HG03139 (cell line): ENCODE results near the gene PAGR1.
"Not testable (repeated sequence)": the region's sequence is repeated elsewhere in the genome, so short reads cannot be mapped to it uniquely, and the experiment has no call there.

Experiments
- ATAC-seq: cut with Tn5 transposase; IDR thresholded peaks from one replicate; pipeline ENCODE4 v1.9.1; 2021; ENCODE audit not compliant: unreplicated experiment

Gene PAGR1

DNA sequence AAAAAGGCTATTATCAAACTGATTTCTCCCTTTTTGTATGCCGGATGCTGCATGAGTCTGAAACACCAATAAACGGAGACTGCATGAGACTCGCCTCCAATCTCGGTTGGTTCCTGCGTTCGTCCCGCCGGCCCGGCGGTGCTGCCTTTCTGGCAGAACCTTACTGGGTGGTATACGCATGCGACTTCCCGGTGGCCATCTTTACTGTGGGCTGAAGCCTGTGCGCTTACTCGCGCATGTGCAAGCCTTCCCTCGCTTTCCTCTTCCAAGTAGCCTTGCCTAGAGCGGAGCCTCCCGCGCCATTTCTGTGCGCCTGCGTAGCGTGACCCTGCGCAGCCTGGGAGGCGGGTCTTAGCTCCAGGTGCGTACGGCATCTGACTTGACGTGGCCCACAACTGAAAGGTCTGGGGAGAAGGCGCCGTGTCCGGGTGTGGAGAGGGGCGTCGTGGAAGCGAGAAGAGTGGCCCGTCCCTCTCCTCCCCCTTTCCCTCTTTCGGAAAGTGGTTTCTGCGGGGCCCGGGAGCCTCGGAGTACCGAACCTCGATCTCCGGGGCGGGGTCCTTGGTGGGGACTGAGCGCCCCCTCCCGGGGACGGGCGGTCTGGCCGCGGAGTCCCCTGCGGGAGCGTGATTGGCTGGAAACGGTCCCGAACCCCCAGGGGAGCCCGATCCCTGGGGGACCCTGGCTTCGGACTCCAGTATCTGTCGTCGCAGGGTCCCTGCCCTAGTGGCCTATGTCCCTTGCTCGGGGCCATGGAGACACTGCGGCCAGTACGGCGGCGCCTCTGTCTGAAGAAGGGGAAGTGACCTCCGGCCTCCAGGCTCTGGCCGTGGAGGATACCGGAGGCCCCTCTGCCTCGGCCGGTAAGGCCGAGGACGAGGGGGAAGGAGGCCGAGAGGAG lies at the start of gene PAGR1:
PAGR1 (plus strand) TSS at position 360 of the 901 bp plus-strand sequence; CDS start at position 734, 374 bp downstream.
- ATAC-seq: peak; percentile 50

DNA sequence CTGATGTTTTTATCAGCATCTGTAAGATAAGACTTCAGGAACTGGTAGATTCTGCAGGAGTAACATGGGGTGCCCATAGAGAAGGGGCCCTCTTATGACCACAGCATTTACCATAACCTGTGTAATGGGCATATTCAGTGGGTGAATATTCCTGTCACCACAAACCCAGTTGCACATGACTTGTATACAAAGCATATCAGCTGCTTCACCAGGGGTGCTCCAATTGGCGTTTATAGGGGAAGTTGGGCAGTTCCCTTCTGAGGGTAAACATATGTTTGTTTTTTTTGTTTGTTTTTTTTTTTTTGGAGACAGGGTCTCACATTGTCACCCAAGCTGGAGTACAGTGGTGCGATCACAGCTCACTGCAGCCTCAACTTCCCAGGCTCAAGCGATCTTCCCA lies 49.4 kb upstream of the PAGR1 start:
- no peak for ATAC-seq

DNA sequence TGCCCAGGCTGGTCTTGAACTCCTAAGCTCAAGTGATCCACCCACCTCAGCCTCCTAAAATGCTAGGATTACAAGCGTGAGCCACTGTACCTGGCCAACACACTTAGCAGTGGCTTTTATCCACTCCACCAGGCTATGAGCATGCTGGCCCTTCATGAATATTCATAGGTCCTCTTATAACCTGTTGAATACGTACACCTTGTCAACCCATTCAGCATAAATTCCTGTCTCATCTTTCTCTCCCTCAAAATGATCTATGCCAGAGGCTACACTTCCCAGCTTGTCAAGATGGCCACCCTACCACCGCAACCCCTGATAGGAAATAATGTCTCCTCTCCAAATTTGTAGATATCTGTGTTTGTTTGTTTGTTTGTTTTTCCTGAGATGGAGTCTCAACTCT lies 48.9 kb upstream of the PAGR1 start:
- no peak for ATAC-seq

DNA sequence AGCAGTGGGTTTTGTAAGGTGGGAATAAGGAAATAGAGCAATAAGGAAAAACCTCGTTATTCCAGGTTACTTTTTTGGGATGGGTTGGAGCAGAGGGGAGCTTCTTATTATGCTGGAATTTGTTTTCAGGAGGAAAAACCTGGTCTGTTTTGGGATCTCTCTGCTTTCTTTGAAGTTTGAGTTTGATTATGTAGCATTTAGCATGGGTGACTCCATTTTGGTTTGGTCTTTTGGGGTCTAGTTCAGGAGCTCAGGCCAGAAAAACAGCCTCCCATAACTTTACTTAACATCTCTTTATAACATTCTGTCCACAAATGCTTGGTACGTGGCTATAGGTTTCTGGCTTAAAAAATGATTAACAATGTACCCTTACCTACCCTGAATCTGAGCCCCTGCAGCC lies 46.4 kb upstream of the PAGR1 start:
- no peak for ATAC-seq

DNA sequence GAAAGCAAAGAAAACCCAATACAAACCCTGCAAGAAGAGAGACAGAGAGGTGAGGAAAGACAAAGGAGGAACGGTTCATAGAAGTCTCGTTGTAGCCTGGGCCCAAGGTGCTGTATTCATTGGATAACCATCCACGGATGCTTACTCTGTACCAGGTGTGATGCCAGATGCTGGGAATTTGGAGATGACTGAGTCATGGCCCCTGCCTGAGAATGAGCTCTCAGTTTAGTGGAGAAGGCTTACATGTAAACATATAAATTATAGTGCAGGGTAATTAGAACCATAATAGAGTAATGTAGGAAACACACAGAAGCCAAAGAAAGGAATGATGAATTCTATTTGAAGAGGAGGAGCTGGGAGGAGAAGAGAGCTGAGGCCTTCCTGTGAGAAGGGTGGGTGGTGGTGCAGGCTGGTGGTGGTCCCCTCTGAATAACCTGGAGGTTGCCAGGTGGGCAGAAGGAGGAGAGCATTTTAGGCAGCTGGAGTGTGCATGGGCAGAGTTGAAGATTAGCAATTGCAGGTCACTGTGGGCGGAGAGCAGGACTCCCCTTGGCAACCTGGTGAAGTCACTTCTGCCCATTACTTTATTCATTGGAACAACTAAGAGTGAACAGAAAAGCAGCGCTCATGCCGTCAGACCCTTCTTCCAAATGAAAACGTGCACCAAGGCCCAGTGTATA lies 45.6 kb upstream of the PAGR1 start:
- ATAC-seq: no peak

DNA sequence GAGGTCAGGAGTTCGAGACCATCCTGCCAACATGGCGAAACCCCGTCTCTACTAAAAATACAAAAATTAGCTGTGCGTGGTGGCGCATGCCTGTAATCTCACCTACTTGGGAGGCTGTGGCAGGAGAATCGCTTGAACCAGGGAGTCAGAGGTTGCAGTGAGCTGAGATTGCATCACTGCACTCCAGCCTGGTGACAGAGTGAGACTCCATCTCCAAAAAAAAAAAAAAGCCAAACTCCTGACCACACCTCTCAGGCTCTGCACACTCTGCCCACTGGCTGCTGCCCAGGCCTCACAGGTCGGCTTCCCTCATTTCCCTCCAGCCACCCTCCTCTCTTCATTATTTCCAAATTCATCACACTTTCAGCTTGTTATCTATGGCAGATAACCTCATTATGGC lies 43.6 kb upstream of the PAGR1 start:
- ATAC-seq: not testable (repeated sequence)

DNA sequence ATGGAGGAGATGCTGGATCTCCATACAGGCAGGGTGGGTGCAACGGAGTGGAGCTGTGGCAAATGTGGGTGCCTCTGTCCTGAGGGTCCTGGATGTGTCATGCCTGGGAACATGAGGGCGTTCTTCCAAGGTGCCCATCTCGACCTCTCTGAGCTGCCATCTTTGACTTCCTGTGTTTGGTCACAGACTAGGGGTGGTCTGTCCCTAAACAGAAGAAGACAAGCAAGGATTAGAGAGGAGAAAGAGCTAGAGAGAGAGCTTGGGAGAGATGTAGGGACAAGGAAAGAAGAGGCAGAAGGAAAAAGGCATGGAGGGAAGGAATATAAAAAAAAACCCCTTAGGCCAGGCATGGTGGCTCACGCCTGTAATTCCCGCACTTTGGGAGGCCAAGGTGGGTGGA lies 41.2 kb upstream of the PAGR1 start:
- no peak for ATAC-seq

DNA sequence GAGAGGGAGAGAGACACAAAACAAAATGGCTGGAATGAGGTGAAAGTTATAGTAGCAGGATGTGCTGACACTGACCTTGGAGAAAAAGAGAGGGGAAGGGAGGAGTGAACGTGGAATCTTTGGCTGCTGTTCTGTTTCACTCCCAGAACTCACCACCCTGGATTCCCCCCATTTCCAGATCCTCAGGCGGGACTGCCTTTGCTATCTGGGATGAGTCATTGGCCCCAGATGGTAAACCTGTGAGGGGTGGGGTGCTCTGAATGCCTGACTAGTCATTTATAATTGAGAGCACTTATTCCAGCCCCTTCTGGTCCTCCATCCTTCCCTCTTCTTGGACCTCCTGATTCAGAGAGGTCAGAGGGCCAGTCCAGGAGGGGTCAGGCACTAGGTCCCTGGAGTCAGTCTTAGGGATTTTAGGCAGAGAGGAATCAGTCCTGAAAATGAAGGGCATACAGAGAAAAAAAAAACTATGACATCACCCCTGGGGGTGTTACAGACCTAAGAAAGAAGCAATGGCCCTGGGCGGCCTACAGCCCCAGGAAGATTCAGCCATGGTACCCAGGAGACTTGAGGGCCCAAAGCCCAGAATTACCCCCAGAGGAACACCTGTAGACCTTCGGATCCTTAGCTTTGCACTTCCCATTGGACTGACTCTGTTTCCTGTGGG lies 40.1 kb upstream of the PAGR1 start:
- ATAC-seq: no peak

DNA sequence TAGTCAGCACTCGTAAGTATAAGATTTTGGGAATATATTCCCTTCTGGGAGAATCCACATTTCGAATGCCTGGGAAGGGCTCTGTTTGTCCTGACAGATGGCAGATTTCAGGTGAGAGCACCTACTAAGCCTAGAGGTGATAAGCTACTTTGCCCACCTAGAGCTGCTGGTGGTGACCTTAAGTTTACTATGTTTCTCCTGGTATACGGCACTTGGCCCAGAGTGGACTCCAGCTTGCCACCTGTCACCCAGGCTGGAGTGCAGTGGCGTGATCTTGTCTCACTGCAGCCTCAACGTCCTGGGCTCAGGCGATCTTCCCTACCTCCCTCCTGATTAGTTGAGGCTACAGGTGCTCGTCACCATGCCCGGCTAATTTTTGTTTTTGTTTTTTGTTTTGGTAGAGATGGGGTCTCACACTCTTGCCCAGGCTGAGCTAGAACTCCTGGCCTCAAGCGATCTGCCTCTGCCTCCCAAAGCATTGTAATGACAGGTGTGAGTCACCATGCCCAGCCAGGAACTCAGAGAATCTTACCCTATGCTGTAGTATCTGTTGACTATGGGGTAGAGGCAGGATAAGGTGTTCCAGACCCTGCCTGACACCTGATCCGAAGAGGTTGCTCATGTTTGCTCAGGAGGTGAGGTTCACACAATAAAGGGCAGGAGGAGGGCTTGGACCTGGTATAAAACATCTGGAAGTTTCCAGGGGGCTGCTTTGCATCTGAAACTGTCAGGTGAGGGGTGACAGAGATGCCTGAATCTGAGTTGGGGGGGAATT lies 38.2 kb upstream of the PAGR1 start, which contains the start of gene ZG16:
ZG16 (plus strand) TSS at position 681 of the 775 bp plus-strand sequence. CDS start 1,011 bp downstream, outside the sequence.
- no peak for ATAC-seq

DNA sequence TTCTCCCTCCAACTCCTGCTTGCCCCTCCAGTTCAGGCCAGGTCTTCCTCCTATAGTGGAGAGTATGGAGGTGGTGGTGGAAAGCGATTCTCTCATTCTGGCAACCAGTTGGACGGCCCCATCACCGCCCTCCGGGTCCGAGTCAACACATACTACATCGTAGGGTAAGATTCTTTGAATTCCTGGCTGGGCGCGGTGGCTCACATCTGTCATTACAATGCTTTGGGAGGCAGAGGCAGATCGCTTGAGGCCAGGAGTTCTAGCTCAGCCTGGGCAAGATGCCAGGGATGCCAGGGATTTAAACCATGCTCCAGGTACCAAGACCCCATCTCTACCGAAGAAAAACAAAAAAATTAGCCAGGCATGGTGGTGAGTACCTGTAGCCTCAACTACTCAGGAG lies 36.5 kb upstream of the PAGR1 start:
- no peak for ATAC-seq

DNA sequence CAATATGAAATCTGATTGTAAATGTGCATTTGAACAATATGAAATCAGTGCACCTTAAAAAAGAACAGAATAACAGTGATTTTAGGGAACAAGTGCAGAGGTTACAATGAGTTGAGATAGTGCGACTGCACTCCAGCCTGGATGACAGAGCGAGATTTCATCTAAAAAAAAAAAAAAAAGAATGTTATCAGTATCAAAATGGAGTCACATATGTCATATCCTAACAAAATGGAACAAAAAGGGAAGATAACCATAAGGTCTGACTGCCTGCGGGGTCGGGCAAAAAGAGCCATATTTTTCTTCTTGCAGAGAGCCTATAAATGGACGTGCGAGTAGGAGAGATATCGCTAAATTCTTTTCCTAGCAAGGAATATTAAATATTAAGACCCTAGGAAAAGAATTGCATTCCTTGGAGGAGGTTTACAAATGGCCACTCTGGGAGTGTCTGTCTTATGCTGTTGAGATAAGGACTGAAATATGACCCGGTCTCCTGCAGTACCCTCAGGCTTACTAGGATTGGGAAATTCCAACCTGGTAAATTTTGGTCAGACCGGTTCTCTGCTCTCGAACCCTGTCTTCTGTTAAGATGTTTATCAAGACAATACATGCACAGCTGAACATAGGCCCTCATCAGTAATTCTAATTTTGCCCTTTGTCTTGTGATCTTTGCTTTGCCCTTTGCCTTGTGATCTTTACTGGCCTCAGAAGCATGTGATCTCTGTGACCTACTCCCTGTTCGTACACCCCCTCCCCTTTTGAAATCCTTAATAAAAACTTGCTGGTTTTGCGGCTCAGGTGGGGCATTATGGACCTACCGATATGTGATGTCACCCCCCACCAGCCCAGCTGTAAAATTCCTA lies 32.6 kb upstream of the PAGR1 start:
- ATAC-seq: not testable (repeated sequence)

DNA sequence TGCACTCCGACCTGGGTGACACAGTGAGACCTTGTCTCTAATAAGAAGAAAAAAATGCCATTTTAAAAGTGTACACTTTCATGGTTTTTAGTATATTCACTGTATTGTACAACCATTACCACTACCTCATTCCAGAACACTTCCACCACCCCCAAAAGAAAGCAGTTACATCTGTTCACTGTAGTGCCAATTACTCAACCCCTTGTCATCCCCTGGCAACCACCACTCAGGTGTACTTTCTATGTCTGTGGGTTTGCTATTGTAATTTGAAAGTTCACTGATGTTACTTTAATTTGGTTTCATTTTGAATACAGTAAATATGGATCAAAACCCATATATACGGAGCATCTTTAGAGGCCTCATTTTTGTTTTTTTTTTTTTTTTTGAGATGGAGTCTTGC lies 31.8 kb upstream of the PAGR1 start:
- ATAC-seq: no peak

DNA sequence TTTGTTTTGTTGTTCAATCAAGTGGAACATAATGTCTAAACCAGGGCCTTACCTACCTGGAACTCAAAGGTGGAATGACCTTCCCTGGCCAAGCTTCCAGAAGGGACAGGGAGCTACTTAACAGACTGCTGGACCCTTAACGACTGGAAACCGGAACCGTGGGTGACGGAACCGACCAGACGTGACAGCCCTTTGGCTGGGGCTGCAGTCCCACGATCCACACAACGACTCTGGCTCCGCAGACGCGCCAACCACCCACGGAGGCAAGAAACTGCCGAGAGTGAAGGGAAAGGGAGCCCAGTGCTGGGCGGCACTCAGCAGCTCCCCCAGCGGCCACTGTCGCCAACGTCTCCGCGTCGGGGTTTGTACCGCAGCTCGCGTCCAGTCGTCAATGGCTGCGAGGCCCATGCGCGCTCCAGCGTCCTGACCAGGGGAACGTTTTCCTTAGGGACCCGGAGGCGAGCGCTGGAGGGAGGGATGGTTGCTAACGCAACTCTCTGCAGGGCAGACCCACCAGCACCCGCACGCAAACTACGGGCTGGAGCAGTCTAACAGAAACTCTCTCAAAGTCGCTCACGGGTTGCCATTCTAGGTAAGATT lies 31.0 kb upstream of the PAGR1 start:
- ATAC-seq: no peak

DNA sequence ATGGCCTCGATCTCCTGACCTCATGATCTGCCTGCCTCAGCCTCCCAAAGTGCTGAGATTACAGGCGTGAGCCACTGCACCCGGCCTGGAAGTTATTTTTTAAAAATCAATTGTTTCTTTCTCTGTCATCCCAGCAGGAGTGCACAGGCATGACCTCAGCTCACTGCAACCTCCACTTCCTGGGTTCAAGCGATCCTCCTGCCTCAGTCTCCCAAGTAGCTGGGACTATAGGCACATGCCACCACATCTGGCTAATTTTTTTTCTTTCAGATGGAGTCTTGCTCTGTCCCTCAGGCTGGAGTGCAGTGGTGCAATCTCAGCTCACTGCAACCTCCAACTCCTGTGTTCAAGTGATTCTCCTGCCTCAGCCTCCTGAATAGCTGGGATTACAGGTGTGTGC lies 28.8 kb upstream of the PAGR1 start:
- not testable (repeated sequence) for ATAC-seq

DNA sequence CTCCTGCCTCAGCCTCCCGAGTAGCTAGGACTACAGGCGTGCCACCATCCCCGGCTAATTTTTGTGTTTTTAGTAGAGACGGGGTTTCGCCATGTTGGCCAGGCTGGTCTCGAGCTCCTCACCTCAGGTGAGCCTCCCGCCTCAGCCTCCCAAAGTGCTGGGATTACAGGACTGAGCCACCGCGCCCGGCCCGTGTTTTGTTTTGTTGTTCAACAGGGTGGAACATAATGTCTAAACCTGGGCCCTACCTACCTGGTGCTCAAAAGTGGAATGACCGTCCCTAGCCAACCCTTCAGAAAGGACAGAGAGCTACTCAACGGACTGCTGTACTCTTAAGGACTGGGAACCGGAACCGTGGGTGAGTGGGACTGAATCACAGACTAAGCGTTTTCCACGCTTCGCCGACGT lies 26.2 kb upstream of the PAGR1 start:
- ATAC-seq: no peak

DNA sequence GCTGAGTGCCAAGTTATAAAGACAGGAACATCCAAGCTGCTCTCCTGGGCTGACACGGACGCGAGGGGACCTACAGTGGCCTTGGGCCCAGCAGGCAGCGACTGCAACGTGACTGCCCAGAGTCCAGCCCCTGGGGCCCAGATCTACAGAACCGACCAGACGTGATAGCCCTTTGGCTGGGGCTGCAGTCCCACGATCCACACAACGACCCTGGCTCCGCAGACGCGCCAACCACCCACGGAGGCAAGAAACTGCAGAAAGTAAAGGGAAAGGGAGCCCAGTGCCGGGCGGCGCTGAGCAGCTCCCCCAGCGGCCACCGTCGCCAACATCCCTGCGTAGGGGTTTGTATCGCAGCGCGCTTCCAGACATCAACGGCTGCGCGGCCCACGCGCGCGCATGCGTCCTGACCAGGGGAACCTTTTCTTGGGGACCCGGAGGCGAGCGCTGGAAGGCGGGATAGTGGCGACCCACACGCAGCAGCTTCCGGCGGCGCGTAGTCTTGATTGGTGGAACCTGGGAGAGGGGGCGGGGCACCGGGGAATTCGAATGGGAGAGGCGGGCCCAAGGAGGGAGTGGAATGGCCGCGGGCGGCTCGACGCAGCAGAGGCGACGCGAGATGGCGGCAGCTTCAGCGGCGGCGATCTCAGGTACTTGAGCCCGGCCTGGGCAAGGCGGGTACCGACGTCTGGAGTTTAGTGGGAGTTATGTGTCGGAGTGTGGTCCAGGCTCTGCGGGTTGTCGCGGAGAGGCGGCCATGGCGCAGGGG lies 25.6 kb upstream of the PAGR1 start, which contains the start of gene KIF22:
KIF22 (plus strand) TSS at position 569 of the 766 bp plus-strand sequence; CDS start at position 578, 9 bp downstream.
- peak; percentile 90 for ATAC-seq

DNA sequence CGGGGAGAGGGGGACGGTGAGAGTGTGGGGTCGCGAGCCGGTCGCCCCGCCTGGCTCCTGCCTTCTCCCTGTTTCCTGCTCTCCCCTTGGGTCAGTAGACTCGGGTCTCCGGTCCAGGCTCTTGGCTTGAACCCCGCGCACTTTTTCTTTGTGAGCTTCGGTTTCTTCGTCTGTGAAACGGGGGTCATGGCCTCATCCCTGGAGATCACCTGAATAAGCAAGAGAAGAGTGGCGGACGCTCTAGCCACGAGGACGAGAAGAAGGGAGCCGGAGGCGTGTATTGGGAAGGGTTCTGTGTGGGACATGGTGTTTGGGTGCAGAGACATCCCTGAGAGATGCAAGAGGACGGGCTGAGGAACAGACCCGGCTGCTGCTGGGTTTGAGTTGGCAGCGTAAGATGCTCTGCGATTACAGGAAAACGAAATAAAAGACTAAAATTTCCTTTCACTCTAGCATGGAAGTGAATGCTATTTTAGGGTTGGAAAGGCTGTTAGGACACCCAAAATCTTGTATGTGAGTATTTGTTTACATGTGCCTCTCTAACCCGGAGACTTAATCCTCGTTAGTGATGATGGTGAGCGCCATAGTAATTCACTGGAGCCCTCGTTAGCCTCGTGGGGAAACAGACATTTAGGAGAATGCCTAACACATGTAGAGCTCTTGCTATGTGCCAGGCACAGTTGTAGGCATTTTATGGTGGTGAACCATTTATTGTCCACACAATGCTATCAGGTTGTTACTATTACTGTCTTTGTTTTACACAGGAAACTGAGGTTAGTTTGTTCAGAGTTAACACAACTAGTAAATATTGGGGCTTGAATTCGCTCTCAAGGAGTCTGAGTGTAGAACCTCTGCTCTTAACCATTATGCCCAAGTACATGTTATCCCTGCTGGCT lies 24.8 kb upstream of the PAGR1 start:
- peak; percentile 15 for ATAC-seq
